CD4-positive, alpha-beta T cell treated with Interleukin-17A for 1 hour (primary cell): ENCODE results near the gene OPN3.

Experiments
- DNase-seq: peaks from one replicate; pipeline ENCODE4 v3.0.0-alpha.2; 2020

Gene OPN3

GRCh38 chr1:241645199-241645598 is 5.0 kb upstream of the OPN3 start:
- DNase-seq = no peak

- no peak for DNase-seq
Measured at GRCh38 chr1:241644259-241644658, 4.1 kb upstream of the OPN3 start.

- no peak for DNase-seq
Measured at GRCh38 chr1:241642593-241642944, 2.4 kb upstream of the OPN3 start.

- DNase-seq = no peak
Measured at GRCh38 chr1:241641773-241642592, 1.8 kb upstream of the OPN3 start.

- no peak for DNase-seq
Measured at GRCh38 chr1:241640867-241641622, 876 bp upstream of the OPN3 start.

- no peak for DNase-seq
Measured at GRCh38 chr1:241639623-241640148, 483 bp downstream of the OPN3 start.

GRCh38 chr1:241638909-241639622 is 1.1 kb downstream of the OPN3 start:
- DNase-seq = peak; percentile 25

GRCh38 chr1:241638099-241638682 is 2.0 kb downstream of the OPN3 start:
- no peak for DNase-seq

GRCh38 chr1:241637604-241638003 is 2.6 kb downstream of the OPN3 start:
- no peak for DNase-seq

GRCh38 chr1:241637046-241637590 is 3.1 kb downstream of the OPN3 start:
- no peak for DNase-seq

GRCh38 chr1:241636291-241636690 is 3.9 kb downstream of the OPN3 start:
- no peak for DNase-seq

GRCh38 chr1:241635556-241636152 is 4.5 kb downstream of the OPN3 start:
- DNase-seq = no peak

GRCh38 chr1:241632987-241633386 is 7.2 kb downstream of the OPN3 start:
- DNase-seq = no peak

GRCh38 chr1:241631674-241632073 is 8.5 kb downstream of the OPN3 start:
- no peak for DNase-seq

GRCh38 chr1:241630899-241631298 is 9.3 kb downstream of the OPN3 start:
- DNase-seq = no peak

- no peak for DNase-seq
Measured at GRCh38 chr1:241630476-241630875, 9.7 kb downstream of the OPN3 start.

- no peak for DNase-seq
Measured at GRCh38 chr1:241630005-241630404, 10.2 kb downstream of the OPN3 start.

GRCh38 chr1:241627453-241628259 is 12.5 kb downstream of the OPN3 start:
- DNase-seq = peak; percentile 74

GRCh38 chr1:241624935-241625334 is 15.2 kb downstream of the OPN3 start:
- DNase-seq = no peak

GRCh38 chr1:241622669-241623068 is 17.5 kb downstream of the OPN3 start:
- no peak for DNase-seq

GRCh38 chr1:241617426-241617825 is 22.7 kb downstream of the OPN3 start:
- no peak for DNase-seq
